Neural crest cell (in vitro differentiated cells): ENCODE results near the gene SSBP3. TPM values are rescaled to one million over a fixed set of nuclear protein-coding genes. Genes with fewer than 3 reads are reported as not detected.
"Not testable (repeated sequence)": the region's sequence is repeated elsewhere in the genome, so short reads cannot be mapped to it uniquely, and the experiment has no call there.

Source experiments
- DNase-seq: peaks from one replicate; pipeline ENCODE4 v3.0.0; 2021; ENCODE audit warnings: low read depth, mixed read lengths, low spot score
- H3K27ac Mint-ChIP-seq: one replicate; pipeline ENCODE4 v1.8.0; 2021; ENCODE audit warnings: mild to moderate bottlenecking, mixed read lengths; ENCODE audit not compliant: unreplicated experiment
- H3K27me3 Mint-ChIP-seq: 2 replicates; pipeline ENCODE4 v1.8.0; 2021; ENCODE audit warnings: low read depth, mild to moderate bottlenecking, mixed read lengths
- H3K36me3 Mint-ChIP-seq: 2 replicates; pipeline ENCODE4 v1.8.0; 2021; ENCODE audit warnings: low read depth, mild to moderate bottlenecking, mixed read lengths
- H3K4me1 Mint-ChIP-seq: 2 replicates; pipeline ENCODE4 v1.8.0; 2021; ENCODE audit warnings: mixed read lengths
- H3K4me3 Mint-ChIP-seq: one replicate; pipeline ENCODE4 v1.8.0; 2021; ENCODE audit warnings: mild to moderate bottlenecking, mixed read lengths
- H3K9me3 Mint-ChIP-seq: 2 replicates; pipeline ENCODE4 v1.8.0; 2021; ENCODE audit warnings: mixed read lengths
- total RNA-seq: library from RNA; stranded (reverse); gene quantifications from 2 replicates; pipeline ENCODE4 v1.2.1, GENCODE V29; 2021
- TF ChIP-seq, protein P1 (sequence below): fragments of 200-600 bp; sonication (generic); conservative IDR thresholded peaks from 2 replicates; pipeline ENCODE4 v1.5.0; 2021; ENCODE audit warnings: antibody characterized with exemption, mild to moderate bottlenecking

SSBP3 gene
- total RNA-seq, 1 donor from 2014 or later = 94.3 TPM

DNA sequence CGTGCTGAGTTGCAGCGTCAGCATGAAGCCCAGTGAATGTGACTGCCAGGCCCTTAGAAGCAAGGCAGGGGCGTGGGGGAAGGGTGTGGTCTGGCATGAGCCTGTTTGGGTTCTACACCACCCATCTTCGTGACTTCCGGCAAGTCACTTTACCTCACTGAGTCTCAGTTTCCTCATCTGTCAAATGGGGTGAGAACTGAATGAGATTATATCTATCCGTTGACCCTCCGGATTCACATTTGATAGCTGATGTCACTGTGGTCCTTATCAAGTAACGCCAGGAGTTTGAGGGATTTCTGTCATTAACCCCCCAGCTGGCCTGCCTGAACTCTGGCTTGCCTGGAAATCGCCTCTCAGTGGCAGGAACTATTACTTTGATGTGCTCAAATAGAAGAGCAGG is 190.7 kb downstream of the SSBP3 start:
- Mint-ChIP-seq H3K4me1 (peaks cover 4% of the 10 kb centered on the region), H3K27ac (no peak overlapping the region), H3K4me3 (no peak overlapping the region), H3K27me3 (no peaks in the 10 kb centered on the region), H3K9me3 (no peaks in the 10 kb centered on the region), H3K36me3 (peaks cover 14% of the 10 kb centered on the region)
- DNase-seq = no peak
- TF ChIP-seq, protein P1, sequence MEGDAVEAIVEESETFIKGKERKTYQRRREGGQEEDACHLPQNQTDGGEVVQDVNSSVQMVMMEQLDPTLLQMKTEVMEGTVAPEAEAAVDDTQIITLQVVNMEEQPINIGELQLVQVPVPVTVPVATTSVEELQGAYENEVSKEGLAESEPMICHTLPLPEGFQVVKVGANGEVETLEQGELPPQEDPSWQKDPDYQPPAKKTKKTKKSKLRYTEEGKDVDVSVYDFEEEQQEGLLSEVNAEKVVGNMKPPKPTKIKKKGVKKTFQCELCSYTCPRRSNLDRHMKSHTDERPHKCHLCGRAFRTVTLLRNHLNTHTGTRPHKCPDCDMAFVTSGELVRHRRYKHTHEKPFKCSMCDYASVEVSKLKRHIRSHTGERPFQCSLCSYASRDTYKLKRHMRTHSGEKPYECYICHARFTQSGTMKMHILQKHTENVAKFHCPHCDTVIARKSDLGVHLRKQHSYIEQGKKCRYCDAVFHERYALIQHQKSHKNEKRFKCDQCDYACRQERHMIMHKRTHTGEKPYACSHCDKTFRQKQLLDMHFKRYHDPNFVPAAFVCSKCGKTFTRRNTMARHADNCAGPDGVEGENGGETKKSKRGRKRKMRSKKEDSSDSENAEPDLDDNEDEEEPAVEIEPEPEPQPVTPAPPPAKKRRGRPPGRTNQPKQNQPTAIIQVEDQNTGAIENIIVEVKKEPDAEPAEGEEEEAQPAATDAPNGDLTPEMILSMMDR = no peak

DNA sequence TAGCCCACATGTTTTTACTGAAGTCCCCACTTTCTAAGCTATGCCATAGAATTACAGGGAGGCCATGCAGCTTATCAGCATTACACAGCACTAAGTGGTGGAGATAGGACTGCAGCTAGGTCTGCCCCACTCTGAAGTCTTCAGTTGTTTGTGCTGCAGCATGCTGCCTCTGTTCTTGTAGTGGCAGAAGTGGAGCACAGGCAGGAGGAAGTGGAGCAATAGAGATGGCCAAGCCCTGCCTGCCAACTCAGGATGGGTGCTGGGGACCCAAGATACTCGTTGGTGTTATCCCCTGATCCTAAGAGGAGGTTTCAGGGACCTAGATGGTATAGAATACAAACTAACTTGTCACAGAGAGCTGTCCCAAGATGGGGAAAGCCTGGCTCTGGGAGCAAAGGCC is 193.3 kb downstream of the SSBP3 start:
- no peak for DNase-seq
- TF ChIP-seq, protein P1 = no peak
- no peaks in the 10 kb centered on the region for H3K9me3 Mint-ChIP-seq
- no peaks in the 10 kb centered on the region for H3K4me1 Mint-ChIP-seq
- no peak overlapping the region for H3K4me3 Mint-ChIP-seq
- peaks cover 21% of the 10 kb centered on the region for H3K36me3 Mint-ChIP-seq
- no peaks in the 10 kb centered on the region for H3K27me3 Mint-ChIP-seq
- no peak overlapping the region for H3K27ac Mint-ChIP-seq

DNA sequence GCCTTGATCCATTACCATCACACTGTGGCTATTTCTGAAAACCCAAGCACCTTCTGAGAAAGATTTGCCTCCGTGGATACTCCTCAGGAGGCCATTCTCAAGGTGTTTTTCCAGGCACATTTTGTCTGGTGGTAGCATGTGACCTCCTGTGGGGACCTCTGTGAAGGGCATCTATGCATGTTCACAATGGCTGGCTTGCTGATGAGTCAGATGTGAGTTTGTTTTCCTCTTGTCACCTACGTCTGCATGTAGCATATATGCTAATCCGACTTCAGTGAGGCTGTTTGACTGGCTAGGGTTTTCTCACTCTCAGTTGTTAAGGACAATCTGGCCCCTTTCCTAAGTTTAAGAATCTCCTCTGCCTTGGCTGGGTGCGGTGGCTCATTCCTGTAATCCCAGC is 198.3 kb downstream of the SSBP3 start:
- not testable (repeated sequence) for DNase-seq, H3K9me3 Mint-ChIP-seq, H3K4me3 Mint-ChIP-seq, H3K27me3 Mint-ChIP-seq, H3K4me1 Mint-ChIP-seq, H3K27ac Mint-ChIP-seq
- peaks cover 17% of the 10 kb centered on the region for H3K36me3 Mint-ChIP-seq

DNA sequence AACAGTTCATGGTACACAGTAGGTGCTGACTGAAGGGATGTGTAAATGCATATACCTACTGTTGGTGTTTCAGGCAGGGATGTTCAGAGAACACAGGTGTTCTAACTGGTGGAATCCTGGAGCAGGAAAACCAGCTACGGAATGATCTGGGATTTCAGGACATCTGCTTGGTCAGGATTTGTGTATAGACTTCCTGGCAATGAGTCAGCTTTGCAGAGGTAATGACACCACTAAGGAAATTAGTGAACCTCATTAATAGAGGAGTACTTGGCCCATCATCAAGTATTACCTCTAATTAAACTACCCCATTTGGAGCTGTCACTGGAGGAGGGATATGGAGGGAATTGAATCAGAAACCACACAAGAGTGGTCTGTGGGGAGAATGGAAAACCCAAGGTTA is 198.9 kb downstream of the SSBP3 start:
- DNase-seq = no peak
- H3K27ac Mint-ChIP-seq = no peak overlapping the region
- H3K27me3 Mint-ChIP-seq = no peaks in the 10 kb centered on the region
- no peaks in the 10 kb centered on the region for H3K9me3 Mint-ChIP-seq
- no peak overlapping the region for H3K4me3 Mint-ChIP-seq
- peaks cover 17% of the 10 kb centered on the region for H3K36me3 Mint-ChIP-seq
- TF ChIP-seq, protein P1 = no peak
- peaks cover 4% of the 10 kb centered on the region for H3K4me1 Mint-ChIP-seq

DNA sequence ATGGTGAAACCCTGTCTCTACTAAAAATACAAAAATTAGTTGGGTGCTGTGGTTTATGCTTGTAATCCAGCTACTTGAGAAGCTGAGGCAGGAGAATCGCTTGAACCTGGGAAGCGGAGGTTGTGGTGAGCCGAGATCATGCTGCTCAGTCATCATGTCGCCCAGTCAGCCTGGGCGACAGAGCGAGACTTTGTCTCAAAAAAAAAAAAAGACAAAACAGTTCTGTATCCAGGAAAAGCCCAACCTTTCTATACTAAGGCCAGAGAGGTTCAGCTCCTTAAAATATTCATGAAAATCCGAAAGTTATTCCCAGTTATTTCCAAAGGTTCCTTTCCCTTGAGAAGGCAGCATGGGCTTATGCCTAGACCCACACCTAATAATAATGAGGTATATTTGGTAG is 202.0 kb downstream of the SSBP3 start:
- Mint-ChIP-seq H3K4me3 (no peak overlapping the region), H3K27me3 (no peaks in the 10 kb centered on the region), H3K9me3 (no peaks in the 10 kb centered on the region), H3K4me1 (peaks cover 30% of the 10 kb centered on the region), H3K36me3 (peaks cover 11% of the 10 kb centered on the region), H3K27ac (no peak overlapping the region)
- DNase-seq = no peak
- TF ChIP-seq, protein P1 = no peak

DNA sequence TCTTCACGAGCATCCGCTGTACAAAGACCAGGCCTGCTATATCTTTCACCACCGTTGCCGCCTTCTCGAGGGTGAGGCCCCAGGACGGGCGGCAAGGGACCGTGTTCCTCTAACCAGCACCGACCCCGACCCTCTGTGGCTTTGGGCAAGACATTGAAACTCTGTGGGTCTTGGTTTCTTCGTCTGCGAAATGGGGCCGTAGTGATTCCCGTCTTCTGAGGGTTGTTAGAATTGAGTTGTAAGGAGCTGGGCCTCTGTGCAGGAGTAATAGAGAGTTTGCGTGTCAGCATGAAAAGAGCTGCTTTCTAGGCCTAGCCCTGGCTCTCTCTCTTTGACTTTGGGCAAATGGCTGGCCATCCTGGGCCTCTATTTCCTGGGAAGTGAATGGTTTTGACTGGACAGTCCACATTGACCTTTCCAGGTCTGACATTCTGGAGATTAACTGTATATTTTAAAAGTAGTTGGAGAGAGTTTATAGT is 205.6 kb downstream of the SSBP3 start:
- Mint-ChIP-seq H3K9me3 (no peaks in the 10 kb centered on the region), H3K27ac (peak overlapping the region; percentile 97), H3K4me1 (peaks cover 34% of the 10 kb centered on the region), H3K27me3 (no peaks in the 10 kb centered on the region), H3K36me3 (peaks cover 5% of the 10 kb centered on the region), H3K4me3 (peak overlapping the region; percentile 93)
- no peak for DNase-seq
- TF ChIP-seq, protein P1 = no peak
